ENCODE results near the gene ACBD6.

The ACBD6 gene

DNA sequence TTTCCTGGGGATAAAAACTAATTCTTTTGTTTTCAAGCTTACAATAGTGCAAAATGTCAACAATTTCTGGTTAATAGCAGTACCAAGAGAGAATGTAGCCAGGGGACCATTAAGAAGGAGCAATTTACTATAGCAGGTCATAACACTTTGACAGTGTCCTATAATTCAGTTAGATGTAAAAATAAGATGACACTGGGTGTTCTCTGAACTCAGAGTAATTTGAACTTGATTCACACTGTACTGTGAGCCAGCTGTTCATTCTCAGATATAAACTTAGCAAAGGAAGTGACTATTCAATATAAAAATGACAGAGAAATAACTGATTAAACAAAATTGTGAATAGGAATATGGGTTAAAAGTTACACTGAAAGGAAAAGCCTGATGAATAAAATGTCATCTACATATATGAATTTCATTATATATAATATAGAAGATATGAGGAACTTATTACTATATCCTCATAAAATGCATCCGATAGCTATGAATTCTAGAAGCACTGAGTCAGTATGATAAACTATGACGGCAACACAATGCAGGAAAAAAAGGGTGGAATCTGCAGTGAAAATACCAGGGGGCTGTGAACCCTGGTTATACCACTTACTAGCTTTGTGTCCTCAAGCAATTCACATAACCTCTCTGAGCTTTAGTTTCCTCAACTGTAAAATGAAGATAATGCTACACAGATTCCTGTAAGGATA, 135.9 kb downstream of the ACBD6 start:
- no peak for DNase-seq

DNA sequence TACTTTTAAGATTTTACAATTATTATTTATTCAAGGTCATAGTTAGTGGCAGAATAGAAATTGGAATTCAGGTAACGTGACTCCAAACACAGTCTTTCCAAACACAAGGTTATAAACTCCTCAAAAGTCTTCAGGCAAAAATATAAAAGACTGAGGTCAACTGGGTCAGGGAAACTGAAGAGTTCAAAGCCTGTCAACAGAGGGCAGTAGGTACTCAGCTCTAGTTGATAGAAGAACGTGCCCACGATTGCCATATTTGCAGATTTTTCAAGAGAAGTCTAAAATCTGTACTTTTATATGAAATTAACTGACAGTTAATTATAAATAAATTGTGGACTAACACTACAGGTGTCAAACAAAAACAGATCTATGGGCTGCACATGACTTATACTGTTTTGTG, 137.3 kb downstream of the ACBD6 start:
- DNase-seq, result no peak

DNA sequence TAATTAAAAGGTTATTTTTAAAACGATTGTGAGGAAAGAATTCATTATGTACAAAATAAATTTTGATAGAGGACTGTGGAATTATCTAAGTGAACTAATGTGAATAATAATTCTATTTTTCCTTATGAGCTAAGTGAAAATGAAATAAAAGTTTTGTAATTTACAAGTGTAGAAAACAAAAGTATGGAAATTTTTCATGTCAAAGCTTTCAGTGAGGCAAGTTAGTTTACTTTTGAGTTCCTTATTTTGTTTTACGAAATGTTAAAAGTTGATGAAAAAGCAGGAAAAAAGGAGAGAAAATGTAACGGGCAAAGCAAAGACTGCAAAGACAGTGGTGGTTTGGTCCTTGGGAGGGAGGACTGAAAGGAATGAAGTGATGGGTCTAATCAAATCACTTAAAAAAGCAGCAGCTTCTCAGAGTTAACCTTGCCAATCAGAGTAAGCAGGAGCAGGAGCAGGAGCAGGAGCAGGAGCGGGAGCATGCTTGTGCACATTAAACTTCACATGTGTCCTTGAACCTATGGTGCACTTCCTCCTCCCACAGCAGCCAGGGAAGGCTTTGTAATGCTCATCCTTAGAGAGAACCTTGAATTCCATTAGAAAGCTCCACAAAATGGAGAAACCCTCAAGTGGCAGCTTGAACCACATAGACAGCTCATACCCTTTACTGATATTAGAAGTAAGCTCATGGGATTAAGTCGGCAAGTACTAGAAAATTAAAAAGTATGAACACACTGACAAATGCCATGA, 139.0 kb downstream of the ACBD6 start:
- no peak for DNase-seq

DNA sequence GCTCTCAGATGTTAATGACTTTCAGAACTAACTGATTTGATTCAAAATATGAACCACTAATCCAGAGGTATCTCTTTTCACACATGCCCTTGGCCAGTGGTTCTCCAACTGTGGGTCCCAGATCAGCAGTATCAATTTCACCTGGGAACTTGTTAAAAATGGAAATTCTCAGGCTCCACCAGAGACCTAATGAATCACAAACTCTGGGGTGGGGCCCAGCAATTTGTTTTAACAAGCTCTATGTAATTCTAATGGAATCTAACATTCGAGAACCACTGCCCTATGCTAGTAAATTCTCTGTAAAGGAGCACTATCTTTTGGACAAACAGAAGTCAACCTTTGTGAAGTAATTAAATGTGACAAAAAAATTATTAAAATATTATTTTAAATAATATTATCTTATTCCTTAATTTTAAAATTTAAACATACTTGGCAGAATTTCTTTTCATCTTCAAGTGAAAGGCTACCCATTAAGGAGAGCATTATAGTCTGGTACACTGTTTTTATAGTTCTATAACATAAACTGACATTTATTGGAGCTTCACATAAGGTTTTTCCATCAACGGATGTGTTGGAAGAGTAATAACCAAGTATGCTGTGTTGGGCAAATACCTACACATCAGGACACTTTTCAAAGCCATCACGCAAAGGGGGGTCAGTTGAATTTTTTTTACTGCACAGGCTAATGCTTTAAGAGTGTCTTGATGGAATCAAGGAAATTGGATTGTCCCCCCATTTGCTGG, 141.9 kb downstream of the ACBD6 start:
- DNase-seq, result no peak

DNA sequence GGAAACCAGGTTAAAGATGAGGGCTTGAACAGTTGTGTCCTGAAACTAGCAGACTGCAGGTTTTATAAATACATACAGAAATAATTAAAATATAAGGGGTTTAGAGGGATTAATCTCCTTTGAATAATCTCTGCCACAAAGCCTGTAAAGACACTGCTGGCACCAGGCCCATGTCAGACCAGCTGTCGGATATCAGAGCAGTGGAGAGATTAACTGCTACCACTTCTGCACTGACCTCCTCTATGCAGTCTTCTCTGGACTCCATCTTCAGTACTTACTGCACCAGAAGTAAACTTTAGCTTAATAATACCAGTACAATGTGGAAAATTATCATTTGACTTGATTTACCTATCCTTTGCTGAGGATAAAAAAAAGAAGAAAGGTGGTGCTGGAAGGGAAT, 143.7 kb downstream of the ACBD6 start:
- DNase-seq, result no peak

DNA sequence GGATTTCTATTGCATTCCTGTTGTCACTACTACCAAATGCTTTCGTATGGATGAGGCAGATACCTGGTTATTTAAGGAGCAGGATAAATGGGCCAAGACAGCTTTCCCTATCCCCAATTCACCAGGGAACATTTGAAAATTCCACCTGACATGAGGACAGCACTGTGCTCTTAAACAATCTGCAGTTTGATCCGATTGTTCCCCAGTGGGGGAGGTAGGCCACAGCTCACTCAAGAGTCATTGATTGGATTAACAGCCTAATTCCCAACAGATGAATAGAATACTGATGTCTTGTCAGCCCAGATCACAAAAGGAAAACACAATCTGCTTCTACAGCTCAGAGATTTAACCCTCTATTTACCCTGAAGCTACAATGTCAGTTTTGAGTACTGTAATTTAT, 148.4 kb downstream of the ACBD6 start:
- no peak for DNase-seq

DNA sequence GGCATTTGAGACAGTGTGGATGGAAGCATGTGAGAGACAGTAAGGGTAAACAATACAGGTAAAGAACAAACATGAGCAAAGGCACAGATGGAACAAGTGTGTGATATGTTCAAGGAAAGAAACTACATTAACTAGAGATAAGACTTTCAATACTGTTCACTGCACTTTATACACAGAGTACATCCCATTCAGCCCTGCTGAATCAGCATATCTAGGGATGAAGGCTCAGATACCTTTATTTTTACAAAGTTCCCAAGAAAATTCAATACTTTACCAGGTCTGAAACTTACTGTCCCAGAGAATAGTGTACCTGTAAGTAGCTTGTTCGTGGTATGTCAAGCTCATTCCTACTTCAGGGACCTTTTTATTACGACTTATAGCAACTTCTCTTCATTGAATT, 149.8 kb downstream of the ACBD6 start:
- DNase-seq, result no peak

DNA sequence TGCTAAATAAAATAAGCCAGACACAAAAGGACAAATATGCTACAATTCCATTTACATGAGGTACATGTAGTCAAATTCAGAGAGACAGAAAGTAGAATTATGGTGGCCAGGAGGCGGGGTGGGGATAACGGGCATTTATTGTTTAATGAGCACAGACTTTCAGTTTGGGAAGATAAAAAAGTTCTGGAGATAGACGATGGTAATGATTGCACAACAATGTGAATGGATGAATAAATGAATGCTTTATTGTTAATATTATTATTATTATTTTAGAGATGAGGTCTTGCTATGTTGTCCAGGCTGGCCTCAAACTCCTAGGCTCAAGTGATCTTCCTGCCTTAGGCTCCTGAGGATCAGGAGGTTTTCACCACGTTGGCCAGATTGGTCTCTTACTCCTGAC, 150.4 kb downstream of the ACBD6 start:
- no peak for DNase-seq

DNA sequence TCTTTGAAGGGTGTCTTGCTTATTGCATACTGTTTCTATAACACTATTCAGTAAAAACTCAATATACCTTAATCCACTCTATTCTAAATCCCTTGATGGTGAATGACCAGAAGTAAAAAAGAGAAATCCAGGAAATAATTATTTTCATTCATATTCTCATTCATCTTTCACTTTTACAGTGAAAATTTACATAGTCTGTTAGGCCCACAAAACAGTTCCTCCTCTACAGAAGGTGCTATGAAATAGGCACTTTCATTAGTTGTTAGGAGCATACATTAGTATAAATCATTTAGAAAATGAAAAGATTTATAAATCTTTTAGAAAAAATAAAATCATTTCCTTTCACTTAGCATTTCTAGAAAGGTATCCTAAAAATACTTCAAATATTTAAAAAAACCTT, 157.2 kb downstream of the ACBD6 start:
- no peak for DNase-seq

DNA sequence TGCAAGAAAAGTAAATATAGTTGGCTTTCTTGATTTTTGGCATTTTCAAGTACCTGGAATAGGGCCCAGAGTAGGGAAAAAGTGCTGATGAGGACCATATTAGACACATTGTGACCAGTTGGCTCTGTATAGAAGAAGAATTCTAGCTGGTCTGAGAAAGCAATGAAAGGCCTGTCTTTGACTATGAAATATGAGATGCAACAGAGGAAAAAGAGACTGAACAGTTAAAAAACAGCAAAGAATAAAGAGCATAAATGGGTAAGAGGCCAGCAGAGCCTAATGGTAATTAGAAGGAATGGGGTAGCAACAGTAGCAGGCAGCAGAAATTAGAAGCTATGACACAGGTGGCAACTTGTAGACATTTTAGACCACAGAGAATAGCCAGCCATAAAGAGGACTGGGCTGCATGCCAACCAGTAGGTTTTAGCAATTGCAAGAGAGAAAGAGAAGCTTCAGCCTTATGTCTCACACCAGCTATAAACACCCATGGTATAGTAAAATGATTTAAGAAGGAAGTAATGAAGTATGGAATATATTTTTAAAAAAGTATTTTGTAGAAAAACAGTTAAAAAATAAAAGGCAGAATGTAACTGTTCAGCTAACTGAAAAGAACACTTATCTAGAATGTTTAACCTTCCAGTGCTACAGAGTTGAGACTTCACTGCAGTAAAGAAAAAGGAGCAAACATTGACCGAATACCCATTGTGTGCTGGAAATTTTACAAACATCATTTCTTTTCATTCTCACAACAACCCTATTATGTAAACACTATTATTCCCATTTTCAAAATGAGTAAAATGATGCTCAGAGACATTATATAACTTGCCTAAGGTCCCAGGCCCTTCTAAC, 158.2 kb downstream of the ACBD6 start:
- DNase-seq, result no peak

DNA sequence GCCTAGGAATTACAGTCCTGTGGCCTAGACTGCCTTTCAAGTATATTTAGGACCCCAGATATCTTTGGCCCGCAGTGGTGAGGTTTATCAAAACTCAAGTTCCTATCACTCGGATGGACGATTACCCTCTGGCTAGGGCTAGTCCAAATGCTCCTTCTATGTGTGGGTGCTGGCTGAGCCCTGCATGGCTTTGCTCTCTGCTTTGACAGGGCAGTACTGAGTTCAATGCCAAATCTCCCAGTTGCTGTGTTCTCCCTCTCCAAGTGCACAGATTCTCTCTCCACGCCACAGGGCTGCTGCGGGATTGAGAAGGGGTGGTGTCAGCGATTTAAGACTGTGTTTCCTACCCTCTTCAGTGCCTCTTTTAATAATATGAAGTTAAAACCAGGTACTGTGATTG, 175.3 kb downstream of the ACBD6 start:
- no peak for DNase-seq

DNA sequence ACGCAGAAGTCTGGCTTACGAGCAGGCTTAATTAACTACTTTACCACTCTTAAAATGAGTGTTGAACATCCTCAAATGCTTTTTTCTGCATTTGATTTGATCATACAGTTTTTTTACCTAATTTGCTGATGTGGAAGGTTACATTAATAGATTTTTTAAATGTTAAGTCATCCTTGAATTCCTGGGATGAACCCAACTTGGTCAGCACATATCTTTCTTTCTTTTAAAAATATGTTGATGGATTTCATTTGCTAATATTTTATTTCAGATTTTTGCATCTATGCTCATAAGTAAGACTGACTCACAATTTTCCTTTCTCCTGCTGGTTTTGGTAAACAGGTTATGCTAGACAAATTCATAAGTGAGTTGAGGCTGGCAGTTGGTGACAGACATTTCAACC, 189.5 kb downstream of the ACBD6 start:
- no peak for DNase-seq

DNA sequence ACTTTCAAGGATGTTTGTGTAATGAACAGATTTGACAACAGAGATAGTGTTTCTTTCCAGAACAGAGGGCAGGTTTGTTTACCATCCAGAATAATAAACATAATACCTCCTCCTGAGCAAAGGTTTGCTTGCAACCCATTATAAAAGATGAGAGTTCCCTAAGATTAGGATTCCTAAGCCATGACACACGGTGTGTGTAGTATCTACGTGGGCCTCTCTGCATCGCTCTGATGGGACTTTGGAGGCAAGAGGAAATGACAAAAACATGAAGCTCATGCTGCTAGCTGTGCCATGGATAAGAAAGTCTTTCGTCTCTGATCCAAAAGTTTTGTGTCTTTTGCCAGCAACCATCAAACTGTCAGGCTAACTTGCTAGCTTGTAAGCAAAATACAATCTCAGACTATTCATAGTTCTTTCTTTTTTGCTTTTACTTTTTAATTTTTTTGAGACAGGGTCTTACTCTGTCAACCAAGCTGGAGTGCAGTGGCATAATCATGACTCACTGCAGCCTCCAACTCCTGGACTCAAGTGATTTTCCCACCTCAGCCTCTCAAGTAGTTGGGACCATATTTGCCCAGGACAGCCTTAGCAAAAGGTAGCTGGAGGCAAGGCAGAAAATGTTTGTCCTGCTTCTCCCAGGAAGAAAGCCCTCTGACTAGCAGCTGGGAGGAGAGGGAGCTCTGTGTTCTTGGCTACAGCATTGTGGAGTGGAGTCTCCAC, 191.2 kb downstream of the ACBD6 start:
- no peak for DNase-seq

DNA sequence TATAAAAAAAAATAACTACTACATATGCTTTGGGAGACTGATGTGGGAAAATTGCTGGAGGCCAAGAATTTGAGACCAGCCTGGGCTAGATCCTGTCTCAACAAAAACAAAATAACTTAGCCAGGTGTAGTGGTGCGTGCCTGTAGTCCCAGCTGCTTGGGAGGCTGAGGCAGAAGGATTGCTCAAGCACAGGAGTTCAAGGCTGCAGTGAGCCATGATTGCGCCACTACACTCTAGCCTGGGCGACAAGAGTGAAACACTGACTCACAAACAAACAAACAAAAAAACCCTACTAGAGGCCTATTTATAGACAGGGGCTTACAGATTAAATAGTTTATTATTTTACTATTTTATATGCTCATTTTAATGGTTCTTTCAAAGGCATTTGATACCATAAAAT, 192.3 kb downstream of the ACBD6 start:
- no peak for DNase-seq

DNA sequence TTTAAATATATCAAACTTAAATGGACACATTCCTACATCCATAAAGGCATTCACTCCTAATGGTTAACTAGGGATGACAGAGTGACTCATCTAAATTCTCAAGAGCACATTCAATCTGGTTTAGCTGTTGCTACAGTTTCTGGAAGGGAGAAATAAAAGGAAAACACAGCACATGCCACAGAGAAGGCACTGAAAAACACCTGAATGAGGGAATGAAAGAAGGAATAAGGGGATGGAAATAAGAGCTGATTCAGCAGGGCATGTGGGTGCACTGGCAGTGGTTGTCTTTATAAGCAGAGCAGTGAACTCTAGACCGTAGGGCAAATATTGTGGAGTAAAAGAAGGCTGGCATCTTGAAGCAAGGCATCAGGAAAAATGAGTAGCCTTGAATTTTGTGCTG, 193.0 kb downstream of the ACBD6 start:
- DNase-seq, result peak; percentile 92

DNA sequence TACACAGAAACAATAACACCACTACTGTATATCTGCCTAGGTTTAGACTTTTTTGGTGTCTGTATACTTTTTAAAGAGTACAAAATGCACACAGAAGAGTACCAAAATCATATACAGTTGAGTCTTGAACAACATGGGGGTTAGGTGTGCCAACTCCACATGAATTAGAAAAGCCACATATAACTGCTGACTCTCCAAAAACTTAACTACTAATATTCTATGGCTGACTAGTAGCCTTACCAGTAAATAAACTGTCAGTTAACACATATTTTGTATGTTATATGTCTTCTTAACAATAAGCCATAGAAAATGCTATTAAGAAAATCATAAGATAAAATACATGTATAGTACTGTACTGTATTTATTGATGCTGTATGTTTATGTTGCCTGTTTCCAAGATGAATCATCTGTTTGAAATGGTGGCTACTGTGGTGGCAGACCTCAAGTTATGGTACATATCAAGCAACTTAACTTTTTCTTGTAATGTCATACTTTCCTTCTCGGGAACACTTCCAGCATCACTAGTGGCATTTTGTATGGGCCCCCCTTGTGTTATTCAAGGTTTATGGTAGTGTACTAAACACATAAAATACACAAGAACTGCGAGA, 201.1 kb downstream of the ACBD6 start:
- DNase-seq, result no peak

DNA sequence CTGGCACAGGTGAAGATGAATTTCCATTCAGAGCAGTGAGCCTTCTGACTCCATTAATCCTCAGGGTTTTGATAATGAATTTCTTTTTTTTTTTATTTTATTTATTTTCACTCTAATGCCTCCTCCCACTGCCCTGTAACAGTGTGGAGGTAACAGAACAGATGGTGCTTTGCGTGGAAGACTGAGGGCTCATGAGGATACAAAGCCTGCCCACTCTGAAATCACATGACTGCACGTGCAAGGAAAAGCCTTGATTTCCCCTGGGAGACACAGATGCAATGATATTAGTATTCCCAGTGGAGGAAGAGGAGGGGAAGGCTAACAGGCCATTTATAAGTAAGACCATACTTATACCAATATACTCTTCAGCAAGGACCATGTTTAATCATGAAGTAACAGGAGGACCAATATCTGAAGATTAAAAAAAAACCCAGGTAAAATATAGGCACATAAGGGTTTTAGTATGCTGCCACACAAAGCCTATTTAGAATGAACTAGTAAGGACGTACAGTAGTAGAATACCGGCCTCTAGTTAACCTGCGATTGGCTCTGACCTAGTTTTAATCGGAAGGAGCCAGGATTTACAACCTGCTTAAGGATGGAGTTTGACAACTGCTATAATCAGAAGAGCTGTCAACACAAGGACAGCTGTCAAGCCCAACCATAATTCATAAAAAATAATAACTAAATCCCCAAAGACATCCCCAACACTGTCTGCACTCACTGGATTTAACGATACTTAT, 202.7 kb downstream of the ACBD6 start:
- no peak for DNase-seq

DNA sequence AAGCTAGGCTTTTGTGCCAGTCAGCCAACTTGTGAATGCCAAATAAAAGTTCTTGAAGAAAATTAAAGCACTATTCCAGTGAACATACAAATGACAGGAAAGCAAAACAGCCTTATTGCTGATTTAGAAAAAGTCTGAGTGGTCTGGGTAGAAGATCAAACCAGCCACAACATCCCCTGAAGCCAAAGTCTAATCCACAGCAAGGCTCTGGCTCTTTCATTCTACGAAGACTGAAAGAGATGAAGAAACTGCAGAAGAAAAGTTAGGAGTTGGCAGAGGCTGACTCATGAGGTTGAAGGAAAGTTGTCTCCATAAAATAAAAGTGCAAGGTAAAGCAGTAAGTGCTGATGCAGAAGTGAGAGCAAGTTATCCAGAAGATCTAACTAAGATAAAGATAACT, 206.4 kb downstream of the ACBD6 start:
- DNase-seq, result no peak

DNA sequence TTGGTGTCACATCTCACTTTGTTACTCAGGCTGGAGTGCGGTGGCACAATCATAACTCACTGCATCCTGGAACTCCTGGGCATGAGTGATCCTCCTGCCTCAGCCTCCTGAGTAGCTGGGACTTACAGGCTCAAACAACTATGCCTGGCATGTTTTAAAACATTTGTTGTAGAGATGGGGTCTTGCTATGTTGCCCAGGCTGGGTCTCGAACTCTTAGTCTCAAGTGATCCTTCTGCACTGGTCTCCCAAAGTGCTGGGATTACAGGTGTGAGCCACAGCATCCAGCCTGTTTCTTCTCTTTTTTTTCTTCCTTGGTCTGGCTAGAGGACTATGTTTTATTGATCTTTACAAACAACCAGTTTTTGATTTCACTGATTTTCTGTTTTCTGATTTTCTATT, 207.7 kb downstream of the ACBD6 start:
- no peak for DNase-seq

DNA sequence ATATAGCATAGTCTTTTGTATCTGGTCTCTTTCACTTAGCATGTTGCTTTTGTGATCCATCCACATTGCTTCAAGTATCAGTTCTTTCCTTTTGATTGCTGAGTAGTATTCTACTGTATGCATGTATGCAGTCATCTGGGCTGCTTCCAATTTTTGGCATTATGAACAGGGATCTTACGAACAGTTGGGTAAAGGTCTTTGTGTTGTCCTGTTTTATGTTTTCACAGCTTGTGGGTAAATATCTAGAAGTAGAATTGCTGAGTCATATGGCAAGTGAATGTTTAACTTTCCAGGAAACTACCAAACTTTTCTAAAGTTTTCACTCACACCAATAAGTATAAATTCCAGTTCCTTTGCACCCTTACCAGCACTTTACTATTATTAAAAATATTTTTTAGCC, 211.4 kb downstream of the ACBD6 start:
- no peak for DNase-seq

DNA sequence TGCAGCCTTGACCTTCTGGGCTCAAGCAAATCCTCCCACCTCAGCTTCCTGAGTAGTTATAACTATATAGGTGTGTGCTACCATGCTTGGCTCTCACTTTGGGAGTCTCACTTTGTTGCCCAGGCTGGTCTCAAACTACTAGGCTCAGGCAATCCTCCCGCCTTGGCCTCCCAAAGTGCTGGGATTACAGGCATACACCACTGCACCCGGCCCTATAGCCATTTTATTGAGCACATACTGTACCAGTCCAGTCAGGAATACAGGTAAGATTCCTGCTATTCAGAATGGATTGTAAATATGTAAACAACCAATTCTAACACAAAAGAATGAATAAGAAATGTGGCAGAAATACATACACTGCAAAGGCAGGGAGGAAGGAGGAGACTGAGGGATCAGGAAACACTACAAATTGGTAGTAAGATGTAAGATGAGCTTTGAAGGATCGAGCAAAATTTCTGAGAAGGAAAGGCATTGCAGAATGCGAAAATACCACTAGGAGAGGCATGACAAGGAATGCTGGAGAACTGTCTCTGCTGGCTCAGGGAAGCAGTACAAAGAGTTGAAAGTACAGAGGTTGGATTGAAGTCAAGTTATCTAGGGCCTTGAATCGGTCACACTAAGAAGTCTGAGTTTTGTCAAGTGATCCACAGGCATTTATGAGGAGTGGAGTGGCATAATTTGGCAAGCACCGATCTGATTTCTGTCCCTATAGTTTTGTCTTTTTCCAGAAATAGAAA, 211.9 kb downstream of the ACBD6 start:
- no peak for DNase-seq
